GOT3 (cell line): ENCODE measurements around the gene ECT2L.
"Not testable (repeated sequence)": the region's sequence is repeated elsewhere in the genome, so short reads cannot be mapped to it uniquely, and the experiment has no call there.

Experiments
- DNase-seq: peaks from one replicate; lab custom pipeline; 2025; ENCODE audit warnings: mixed read lengths; lab: John Stamatoyannopoulos, UW

The ECT2L gene

DNA sequence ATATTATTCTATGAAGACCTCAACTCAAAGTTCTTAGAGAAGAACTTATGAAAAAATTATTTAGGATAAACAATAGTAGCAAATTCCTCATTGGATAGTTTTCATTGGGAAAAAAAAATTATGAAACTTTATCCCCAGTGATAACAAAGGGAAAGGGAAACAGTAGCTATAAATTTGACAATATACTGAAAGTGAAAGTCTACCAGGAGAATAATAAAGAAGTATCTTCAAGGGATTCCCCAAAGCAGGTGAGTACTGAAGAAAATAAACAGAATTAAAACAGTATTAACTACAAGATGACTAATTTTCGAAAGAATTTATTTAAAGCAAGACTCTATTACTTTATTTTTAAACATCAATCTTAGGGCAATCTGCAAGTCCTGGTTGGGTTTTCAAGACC, 135.8 kb downstream of the ECT2L start:
- DNase-seq, result no peak

DNA sequence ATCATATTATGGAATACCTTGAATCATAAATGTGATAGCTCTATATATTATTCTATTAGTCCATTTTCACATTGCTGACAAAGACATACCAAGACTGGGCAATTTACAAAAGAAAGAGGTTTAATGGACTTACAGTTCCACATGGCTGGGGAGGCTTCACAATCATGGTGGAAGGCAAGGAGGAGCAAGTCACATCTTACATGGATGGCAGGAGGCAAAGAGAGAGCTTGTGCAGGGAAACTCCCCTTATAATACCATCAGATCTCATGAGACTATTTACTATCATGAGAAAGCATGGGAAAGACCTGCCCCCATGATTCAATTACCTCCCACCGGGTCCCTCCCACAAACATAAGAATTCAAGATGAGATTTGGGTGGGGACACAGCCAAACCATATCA, 141.0 kb downstream of the ECT2L start:
- DNase-seq, result not testable (repeated sequence)

GRCh38 chr6:138943089-138943625, 147.3 kb downstream of the ECT2L start:
- DNase-seq, result no peak

DNA sequence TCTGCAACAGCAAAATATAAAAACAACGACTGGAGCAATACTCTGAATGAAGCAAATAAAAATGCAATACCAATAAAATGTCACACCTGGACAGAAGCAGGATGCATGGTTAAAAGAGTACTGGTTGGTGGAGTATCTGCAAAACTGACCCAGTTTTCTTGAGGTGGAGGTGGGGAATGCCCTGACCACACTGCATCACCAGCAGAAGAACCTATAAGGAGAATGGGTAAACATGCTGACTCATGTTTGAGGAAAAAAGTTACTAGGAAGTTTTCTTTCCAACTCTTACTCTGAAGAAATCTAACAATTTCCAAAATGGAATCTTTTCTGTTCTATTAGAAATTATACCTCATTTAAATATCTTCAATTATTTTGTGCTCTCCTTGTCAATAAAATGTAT, 148.5 kb downstream of the ECT2L start:
- no peak for DNase-seq

DNA sequence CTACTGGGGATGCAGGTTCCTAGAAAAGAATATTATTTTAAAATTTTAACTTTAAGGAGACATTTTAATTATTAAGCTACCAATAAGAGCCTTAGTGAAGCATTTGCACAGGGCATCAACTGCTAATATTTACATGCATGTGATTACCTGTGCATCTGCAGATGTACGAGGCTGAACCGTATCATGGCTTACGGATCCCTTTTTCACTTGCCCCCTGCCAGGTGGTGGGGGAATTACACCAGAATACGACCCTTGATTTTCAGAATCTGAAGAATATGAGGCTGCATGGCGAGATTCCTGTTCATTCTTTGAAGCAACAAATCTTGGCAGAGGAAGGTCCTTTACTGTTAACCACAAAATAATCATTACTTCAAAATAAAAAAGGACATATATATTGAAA, 149.5 kb downstream of the ECT2L start:
- no peak for DNase-seq

DNA sequence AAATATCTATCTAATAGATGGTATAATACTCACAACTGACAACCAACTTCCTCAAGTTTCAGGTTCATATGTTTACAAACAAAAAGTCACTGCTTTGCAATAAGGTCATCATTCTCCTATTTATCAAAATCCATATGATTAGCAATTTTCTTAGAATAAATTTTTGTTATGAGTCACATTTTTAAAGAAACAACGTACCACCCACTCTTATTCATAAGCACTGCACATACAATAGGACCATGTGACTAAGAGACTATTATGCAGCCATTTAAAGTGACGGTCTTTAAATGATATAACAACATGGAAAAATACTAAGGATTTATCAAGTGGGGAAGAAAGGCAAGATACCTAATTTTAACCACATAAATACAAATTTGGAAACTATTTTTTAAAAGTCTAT, 152.1 kb downstream of the ECT2L start:
- no peak for DNase-seq

- no peak for DNase-seq
Observed at GRCh38 chr6:138948546-138949179, 152.8 kb downstream of the ECT2L start.

DNA sequence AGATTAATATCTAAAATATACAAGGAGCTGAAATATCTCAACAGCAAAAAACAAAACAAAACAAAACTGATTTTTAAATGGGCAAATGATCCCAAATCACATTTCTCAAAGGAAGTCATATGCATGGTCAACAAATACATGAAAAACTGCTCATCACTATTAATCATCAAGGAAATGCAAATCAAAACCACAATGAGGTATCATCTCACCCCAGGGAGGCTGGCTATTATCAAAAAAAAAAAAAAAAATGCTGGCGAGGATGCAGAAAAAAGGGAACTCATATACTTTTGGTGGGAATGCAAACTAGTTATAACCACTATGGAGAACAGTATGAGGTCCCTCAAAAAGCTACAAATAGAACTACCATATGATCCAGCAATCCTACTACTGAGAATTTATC, 157.6 kb downstream of the ECT2L start:
- no peak for DNase-seq
